Smooth muscle cell (in vitro differentiated cells): Measurements from ENCODE around the gene TP53I13. TPM values are rescaled to one million over a fixed set of nuclear protein-coding genes. Genes with fewer than 3 reads are reported as not detected.
A peak's percentile ranks its signal among the peaks of the same experiment; 100 is the strongest.

Experiments used
- DNase-seq: peaks from one replicate; lab custom pipeline; 2025; ENCODE audit not compliant: unreplicated experiment; lab: John Stamatoyannopoulos, UW
- H2AFZ ChIP-seq: fragments of 200-600 bp; sonication (generic); 2 replicates; pipeline ENCODE4 v1.6.0; 2016; ENCODE audit warnings: antibody characterized with exemption, low read depth, mild to moderate bottlenecking
- H3F3A ChIP-seq: fragments of 200-600 bp; sonication (generic); 2 replicates; pipeline ENCODE4 v1.6.0; 2017; ENCODE audit warnings: antibody characterized with exemption, low read depth
- H3K27ac ChIP-seq: fragments of 200-600 bp; sonication (generic); 2 replicates; pipeline ENCODE4 v1.5.1; 2016; ENCODE audit warnings: low read depth, mild to moderate bottlenecking
- H3K27me3 ChIP-seq: fragments of 200-600 bp; sonication (generic); 2 replicates; pipeline ENCODE4 v1.6.1; 2016; ENCODE audit warnings: low read depth, mild to moderate bottlenecking
- H3K36me3 ChIP-seq: fragments of 200-600 bp; sonication (generic); 2 replicates; pipeline ENCODE4 v1.5.1; 2016; ENCODE audit warnings: low read depth
- H3K4me1 ChIP-seq: fragments of 200-600 bp; sonication (generic); 2 replicates; pipeline ENCODE4 v1.5.1; 2016; ENCODE audit warnings: low read depth
- H3K4me2 ChIP-seq: fragments of 200-600 bp; sonication (generic); 2 replicates; pipeline ENCODE4 v1.6.0; 2016; ENCODE audit warnings: mild to moderate bottlenecking
- H3K4me3 ChIP-seq: fragments of 200-600 bp; sonication (generic); 2 replicates; pipeline ENCODE4 v1.5.1; 2016; ENCODE audit warnings: mild to moderate bottlenecking
- H3K79me2 ChIP-seq: fragments of 200-600 bp; sonication (generic); 2 replicates; pipeline ENCODE4 v1.6.0; 2016; ENCODE audit warnings: low read depth, mild to moderate bottlenecking
- H3K9ac ChIP-seq: fragments of 200-600 bp; sonication (generic); 2 replicates; pipeline ENCODE4 v1.6.0; 2016; ENCODE audit warnings: low read depth
- H3K9me3 ChIP-seq: fragments of 200-600 bp; sonication (generic); replicated peaks from 2 replicates; pipeline ENCODE4 v1.5.1; 2016; ENCODE audit warnings: low read depth
- H4K20me1 ChIP-seq: fragments of 200-600 bp; sonication (generic); 2 replicates; pipeline ENCODE4 v1.6.0; 2016; ENCODE audit warnings: low read depth
- CTCF ChIP-seq: fragments of 200-600 bp; sonication (generic); IDR thresholded peaks from 2 replicates; pipeline ENCODE4 v1.5.1; 2017; ENCODE audit warnings: borderline replicate concordance, mild to moderate bottlenecking, antibody characterized with exemption; ENCODE audit not compliant: insufficient read depth, poor library complexity, severe bottlenecking
- WGBS: methylation state at CpG from one replicate; pipeline ENCODE4 v1.1.7; 2016; ENCODE audit warnings: low lambda C conversion rate; 5-methylcytosine and 5-hydroxymethylcytosine counted together
- polyA plus RNA-seq: library from polyadenylated mRNA; unstranded; fragments of >200 nt; fragmentation: Nextera tagmentation; extraction: Ambion mirVana; gene quantifications from 2 replicates; pipeline ENCODE4 v1.2.1, GENCODE V29; 2016
- total RNA-seq: library from RNA; depleted of rRNA; stranded (reverse); fragments of >200 nt; gene quantifications from 2 replicates; pipeline ENCODE4 v1.2.3, GENCODE V29; 2014

TP53I13 gene
- total and polyA plus RNA-seq, 2 experiments from 2014 or later, result 50.7 to 105 TPM

GRCh38 chr17:29569245-29569950 is 897 bp downstream of the TP53I13 start:
- H3K4me2 ChIP-seq, result peak overlapping the region; percentile 91
- no peaks in the 10 kb centered on the region for H4K20me1 ChIP-seq
- no peak for DNase-seq
- H3K79me2 ChIP-seq, result peaks cover 7% of the 10 kb centered on the region
- H3K27me3 ChIP-seq, result peaks cover 14% of the 10 kb centered on the region
- peaks cover 28% of the 10 kb centered on the region for H3K4me1 ChIP-seq
- peak overlapping the region; percentile 67 for H3K4me3 ChIP-seq
- no peaks in the 10 kb centered on the region for H3K9me3 ChIP-seq
- no peak for TF ChIP-seq CTCF
- peak overlapping the region; percentile 26 for H3K27ac ChIP-seq
- 67% methylated on average over 14 of the region's 14 CpGs for WGBS
- H2AFZ ChIP-seq, result no peak overlapping the region
- no peaks in the 10 kb centered on the region for H3K36me3 ChIP-seq
- H3F3A ChIP-seq, result peaks cover 7% of the 10 kb centered on the region
- H3K9ac ChIP-seq, result no peak overlapping the region

- H3K27ac ChIP-seq, result no peak overlapping the region
- H3K4me3 ChIP-seq, result no peak overlapping the region
- H3K27me3 ChIP-seq, result peaks cover 5% of the 10 kb centered on the region
- no peak overlapping the region for H3K9ac ChIP-seq
- DNase-seq, result no peak
- no peak for TF ChIP-seq CTCF
- no peak overlapping the region for H3K4me2 ChIP-seq
- H2AFZ ChIP-seq, result no peak overlapping the region
- H3K79me2 ChIP-seq, result peaks cover 7% of the 10 kb centered on the region
- H4K20me1 ChIP-seq, result no peaks in the 10 kb centered on the region
- H3K9me3 ChIP-seq, result no peaks in the 10 kb centered on the region
- peaks cover 26% of the 10 kb centered on the region for H3K4me1 ChIP-seq
- WGBS, result 92% methylated on average over 7 of the region's 7 CpGs
- H3K36me3 ChIP-seq, result no peaks in the 10 kb centered on the region
- peaks cover 7% of the 10 kb centered on the region for H3F3A ChIP-seq
These were observed 2.0 kb downstream of the TP53I13 start for GRCh38 chr17:29570521-29570920.

GRCh38 chr17:29571486-29571882 is 3.0 kb downstream of the TP53I13 start:
- H3K9me3 ChIP-seq, result no peaks in the 10 kb centered on the region
- DNase-seq, result no peak
- no peaks in the 10 kb centered on the region for H4K20me1 ChIP-seq
- no peak overlapping the region for H3K9ac ChIP-seq
- no peak overlapping the region for H3K4me3 ChIP-seq
- no peak overlapping the region for H3K27ac ChIP-seq
- H3F3A ChIP-seq, result peaks cover 7% of the 10 kb centered on the region
- no peak overlapping the region for H3K4me2 ChIP-seq
- H3K27me3 ChIP-seq, result no peaks in the 10 kb centered on the region
- peaks cover 17% of the 10 kb centered on the region for H3K4me1 ChIP-seq
- 98% methylated on average over 6 of the region's 6 CpGs for WGBS
- TF ChIP-seq CTCF, result no peak
- no peaks in the 10 kb centered on the region for H3K36me3 ChIP-seq
- peaks cover 7% of the 10 kb centered on the region for H3K79me2 ChIP-seq
- no peak overlapping the region for H2AFZ ChIP-seq
